ENCODE results near the gene PMM1.

- no peak for TF ChIP-seq CTCF (conservative IDR thresholded peaks at IDR 0.05; ENCODE audit: low read depth, low read length)
- no peak for TF ChIP-seq EZH2 (IDR thresholded peaks at IDR 0.05; ENCODE audit: low read length, unreplicated experiment)
These were observed 48.2 kb downstream of the PMM1 start for GRCh38 chr22:41541484-41541883.

Measured in PC-3 (cell line).